ENCODE data around the gene ADAMTSL2.
"Not testable (repeated sequence)": the region's sequence is repeated elsewhere in the genome, so short reads cannot be mapped to it uniquely, and the experiment has no call there.

The ADAMTSL2 gene

GRCh38 chr9:133560944-133561343 lies 26.4 kb downstream of the ADAMTSL2 start:
- no peak for DNase-seq

GRCh38 chr9:133561976-133562554 lies 27.6 kb downstream of the ADAMTSL2 start:
- no peak for DNase-seq

- DNase-seq = no peak
Observed at GRCh38 chr9:133562611-133563290, 28.2 kb downstream of the ADAMTSL2 start.

- DNase-seq = no peak
Observed at GRCh38 chr9:133563291-133563796, 28.8 kb downstream of the ADAMTSL2 start.

GRCh38 chr9:133563814-133564213 lies 29.3 kb downstream of the ADAMTSL2 start:
- DNase-seq = not testable (repeated sequence)

- no peak for DNase-seq
Observed at GRCh38 chr9:133564451-133565116, 30.1 kb downstream of the ADAMTSL2 start.

GRCh38 chr9:133566382-133566781 lies 31.9 kb downstream of the ADAMTSL2 start:
- no peak for DNase-seq

GRCh38 chr9:133566817-133567216 lies 32.3 kb downstream of the ADAMTSL2 start:
- DNase-seq = no peak

GRCh38 chr9:133568186-133568585 lies 33.7 kb downstream of the ADAMTSL2 start:
- no peak for DNase-seq

GRCh38 chr9:133569121-133569785 lies 34.7 kb downstream of the ADAMTSL2 start:
- no peak for DNase-seq

- no peak for DNase-seq
Observed at GRCh38 chr9:133569891-133570690, 35.6 kb downstream of the ADAMTSL2 start.

GRCh38 chr9:133570691-133571080 lies 36.2 kb downstream of the ADAMTSL2 start:
- DNase-seq = no peak

GRCh38 chr9:133571391-133571890 lies 36.9 kb downstream of the ADAMTSL2 start:
- DNase-seq = no peak

- no peak for DNase-seq
Observed at GRCh38 chr9:133571896-133572595, 37.5 kb downstream of the ADAMTSL2 start.

GRCh38 chr9:133572821-133573361 lies 38.4 kb downstream of the ADAMTSL2 start:
- DNase-seq = no peak

- DNase-seq = no peak
Observed at GRCh38 chr9:133573791-133574515, 39.4 kb downstream of the ADAMTSL2 start.

GRCh38 chr9:133574771-133575170 lies 40.3 kb downstream of the ADAMTSL2 start:
- DNase-seq = no peak

GRCh38 chr9:133575186-133576030 lies 40.9 kb downstream of the ADAMTSL2 start:
- DNase-seq = no peak

- no peak for DNase-seq
Observed at GRCh38 chr9:133576031-133576874, 41.7 kb downstream of the ADAMTSL2 start.

Measured in EL (cell line).